Liver (tissue), 9 donors: ENCODE results near the gene FIBP. TPM values are rescaled to one million over a fixed set of nuclear protein-coding genes. Genes with fewer than 3 reads are reported as not detected.

Experiments
- DNase-seq: peaks from one replicate; pipeline ENCODE4 v3.0.0-alpha.2; 2017; ENCODE audit warnings: low spot score
- H3K27ac ChIP-seq, 2 donors: one replicate each; pipeline ENCODE4 v1.7.0; 2013; ENCODE audit warnings: inconsistent platforms in 2 of 2, low read length in 2 of 2, control low read depth in 1 of 2, low read depth in 1 of 2, mild to moderate bottlenecking in 1 of 2
- H3K27me3 ChIP-seq, 4 donors: one replicate each; pipeline versions ENCODE4 v1.6.1 to v1.7.0; 2013; ENCODE audit warnings: low read length in 3 of 4, inconsistent platforms in 1 of 4, mild to moderate bottlenecking in 1 of 4, moderate library complexity in 1 of 4; ENCODE audit not compliant: control insufficient read depth in 4 of 4, insufficient read depth in 4 of 4
- H3K36me3 ChIP-seq, 4 donors: one replicate each; pipeline versions ENCODE4 v1.6.1 to v1.7.0; 2013; ENCODE audit warnings: low read length in 3 of 4, mild to moderate bottlenecking in 3 of 4, low read depth in 1 of 4, moderate library complexity in 1 of 4; ENCODE audit not compliant: control insufficient read depth in 4 of 4, insufficient read depth in 3 of 4
- H3K4me1 ChIP-seq, 4 donors: one replicate each; pipeline versions ENCODE4 v1.6.1 to v1.7.0; 2013; ENCODE audit warnings: low read length in 3 of 4, mild to moderate bottlenecking in 3 of 4, moderate library complexity in 1 of 4; ENCODE audit not compliant: control insufficient read depth in 4 of 4, insufficient read depth in 4 of 4
- H3K4me3 ChIP-seq, 3 donors: one replicate each; pipeline versions ENCODE4 v1.6.1 to v1.7.0; 2013; ENCODE audit warnings: low read length in 3 of 3, control low read depth in 1 of 3, low read depth in 1 of 3, mild to moderate bottlenecking in 1 of 3
- H3K9ac ChIP-seq, 2 donors: one replicate each; pipeline ENCODE4 v1.7.0; 2013; ENCODE audit warnings: low read length in 2 of 2, mild to moderate bottlenecking in 2 of 2, moderate library complexity in 2 of 2, control low read depth in 1 of 2, low read depth in 1 of 2
- H3K9me3 ChIP-seq, 4 donors: one replicate each; pipeline versions ENCODE4 v1.6.1 to v1.7.0; 2013; ENCODE audit warnings: low read length in 3 of 4; ENCODE audit not compliant: control insufficient read depth in 4 of 4
- ATF3 ChIP-seq: IDR thresholded peaks from 2 replicates; pipeline ENCODE4 v1.6.1; 2016; ENCODE audit warnings: antibody characterized with exemption
- CTCF ChIP-seq: fragments of 150-350 bp; IDR thresholded peaks from 2 replicates; pipeline ENCODE4 v1.5.1; 2017; ENCODE audit warnings: improper control_type of control experiment, low read depth, low read length; ENCODE audit not compliant: missing input control
- EGR1 ChIP-seq, 2 donors: IDR thresholded peaks; 2 replicates each; pipeline ENCODE4 v1.6.1; 2016 to 2018; ENCODE audit warnings: antibody characterized with exemption in 2 of 2, low read depth in 2 of 2
- FOXA1 ChIP-seq: IDR thresholded peaks from 2 replicates; pipeline ENCODE4 v1.6.1; 2016; ENCODE audit warnings: antibody characterized with exemption
- FOXA2 ChIP-seq: IDR thresholded peaks from 2 replicates; pipeline ENCODE4 v1.6.1; 2016; ENCODE audit warnings: antibody characterized with exemption
- GABPA ChIP-seq, 2 donors: IDR thresholded peaks in 1 of 2; conservative IDR thresholded peaks in 1 of 2; 2 replicates each; pipeline ENCODE4 v1.6.1; 2016; ENCODE audit warnings: antibody characterized with exemption in 2 of 2, mild to moderate bottlenecking in 1 of 2, moderate library complexity in 1 of 2
- HNF4A ChIP-seq, 2 donors: conservative IDR thresholded peaks; 2 replicates each; pipeline ENCODE4 v1.6.1; 2016; ENCODE audit warnings: antibody characterized with exemption in 2 of 2, mild to moderate bottlenecking in 2 of 2
- HNF4G ChIP-seq: IDR thresholded peaks from 2 replicates; pipeline ENCODE4 v1.6.1; 2016; ENCODE audit warnings: antibody characterized with exemption
- JUND ChIP-seq, 2 donors: IDR thresholded peaks; 2 replicates each; pipeline ENCODE4 v1.6.1; 2016; ENCODE audit warnings: antibody characterized with exemption in 2 of 2
- MAX ChIP-seq: IDR thresholded peaks from 2 replicates; pipeline ENCODE4 v1.6.1; 2016; ENCODE audit warnings: antibody characterized with exemption
- NR2F2 ChIP-seq: IDR thresholded peaks from 2 replicates; pipeline ENCODE4 v1.6.1; 2016; ENCODE audit warnings: antibody characterized with exemption
- RAD21 ChIP-seq, 2 donors: IDR thresholded peaks; 2 replicates each; pipeline ENCODE4 v1.6.1; 2016; ENCODE audit warnings: antibody characterized with exemption in 2 of 2, mild to moderate bottlenecking in 2 of 2
- REST ChIP-seq: IDR thresholded peaks from 2 replicates; pipeline ENCODE4 v1.6.1; 2016; ENCODE audit warnings: antibody characterized with exemption, mild to moderate bottlenecking
- RXRA ChIP-seq, 2 donors: IDR thresholded peaks; 2 replicates each; pipeline ENCODE4 v1.6.1; 2017 to 2018; ENCODE audit warnings: antibody characterized with exemption in 2 of 2, mild to moderate bottlenecking in 1 of 2
- SP1 ChIP-seq: IDR thresholded peaks from 2 replicates; pipeline ENCODE4 v1.6.1; 2018; ENCODE audit warnings: antibody characterized with exemption, mild to moderate bottlenecking
- TAF1 ChIP-seq: conservative IDR thresholded peaks from 2 replicates; pipeline ENCODE4 v1.6.1; 2016; ENCODE audit warnings: antibody characterized with exemption, mild to moderate bottlenecking
- YY1 ChIP-seq: IDR thresholded peaks from 2 replicates; pipeline ENCODE4 v1.6.1; 2016; ENCODE audit warnings: antibody characterized with exemption, mild to moderate bottlenecking
- ZBTB33 ChIP-seq: IDR thresholded peaks from 2 replicates; pipeline ENCODE4 v1.6.1; 2016; ENCODE audit warnings: antibody characterized with exemption
- WGBS: extraction: QIAGEN DNeasy Blood & Tissue Kit; methylation state at CpG from one replicate; pipeline ENCODE4 v1.1.7; 2013; 5-methylcytosine and 5-hydroxymethylcytosine counted together
- polyA plus RNA-seq, 2 donors: library from polyadenylated mRNA; stranded (reverse) in 1 of 2; unstranded in 1 of 2; fragments of 200-250 nt in 1 of 2; fragments of >200 nt in 1 of 2; fragmentation: Nextera tagmentation in 1 of 2; extraction: Ambion mirVana in 1 of 2; gene quantifications; one replicate each; pipeline versions ENCODE4 v1.2.1 to v1.2.3, GENCODE V29; 2013 to 2015
- total RNA-seq, 2 donors: library from RNA; depleted of rRNA; stranded (reverse); fragments of >200 nt; gene quantifications; one replicate each; pipeline ENCODE4 v1.2.3, GENCODE V29; 2014
- donor health status: healthy.
- donor health status: healthy.
- donor health status: healthy.
- donor health status: healthy.
- donor health status: healthy.

The FIBP gene
- total and polyA plus RNA-seq, 4 donors: 23.7 to 45.4 (median 29.1) TPM

GRCh38 chr11:65884716-65885092, 3.6 kb downstream of the FIBP start:
- H3K36me3 ChIP-seq: peaks cover 2 to 12% (median 3%) of the 10 kb centered on the region in 4 donors
- peaks cover 5 to 31% (median 19%) of the 10 kb centered on the region in 4 donors for H3K4me1 ChIP-seq
- H3K9ac ChIP-seq: no peak overlapping the region

More at GRCh38 chr11:65884716-65885092, 3.6 kb downstream of the FIBP start:
- no peak for TF ChIP-seq FOXA2
- no peak for TF ChIP-seq TAF1
- TF ChIP-seq ZBTB33: no peak
- peak in 1 of 2 donors; percentile 55 for TF ChIP-seq RXRA (IDR thresholded peaks at IDR 0.05)
- TF ChIP-seq HNF4A (conservative IDR thresholded peaks at IDR 0.05): no peak
- TF ChIP-seq SP1: no peak
- TF ChIP-seq ATF3: no peak
- TF ChIP-seq FOXA1: no peak
- no peak for TF ChIP-seq JUND (IDR thresholded peaks at IDR 0.05)
- no peak for TF ChIP-seq YY1
- TF ChIP-seq GABPA (IDR thresholded peaks at IDR 0.05 in 1 of 2, conservative IDR thresholded peaks at IDR 0.05 in 1 of 2): peak in 1 of 2 donors; percentile 30
- no peak for TF ChIP-seq MAX
- TF ChIP-seq EGR1 (IDR thresholded peaks at IDR 0.05; ENCODE audit: low read depth in 2 of 2): no peak
- peak; percentile 68 for TF ChIP-seq NR2F2
- TF ChIP-seq CTCF: peak; percentile 97
- no peak for TF ChIP-seq REST
- no peak for TF ChIP-seq HNF4G
- TF ChIP-seq RAD21 (IDR thresholded peaks at IDR 0.05): peak; percentile 92 to 96
- H3K4me3 ChIP-seq: no peak overlapping the region
- no peaks in the 10 kb centered on the region for H3K27me3 ChIP-seq
- H3K9me3 ChIP-seq: no peaks in the 10 kb centered on the region
- H3K27ac ChIP-seq: no peak overlapping the region
- WGBS: 23% methylated on average over 9 of the region's 9 CpGs
- peak; percentile 82 for DNase-seq
